Hair follicular keratinocyte (primary cell): Measurements from ENCODE around the gene SLC25A53. TPM values are rescaled to one million over a fixed set of nuclear protein-coding genes. Genes with fewer than 3 reads are reported as not detected.

Experiments used
- total RNA-seq: library from RNA; depleted of rRNA; stranded (reverse); fragments of >200 nt; gene quantifications from 2 replicates; pipeline ENCODE4 v1.2.3, GENCODE V29; 2015

Gene SLC25A53, protein sequence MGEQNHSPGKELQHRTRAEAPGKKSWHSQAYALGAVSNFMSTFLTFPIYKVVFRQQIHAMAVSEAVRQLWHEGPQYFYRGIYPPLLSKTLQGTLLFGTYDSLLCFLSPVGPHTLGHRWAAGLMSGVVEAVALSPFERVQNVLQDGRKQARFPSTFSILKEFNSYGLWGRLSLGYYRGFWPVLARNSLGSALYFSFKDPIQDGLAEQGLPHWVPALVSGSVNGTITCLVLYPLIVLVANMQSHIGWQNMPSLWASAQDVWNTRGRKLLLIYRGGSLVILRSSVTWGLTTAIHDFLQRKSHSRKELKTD
- 2.6 and 4.7 TPM in 2 replicates for total RNA-seq

DNA sequence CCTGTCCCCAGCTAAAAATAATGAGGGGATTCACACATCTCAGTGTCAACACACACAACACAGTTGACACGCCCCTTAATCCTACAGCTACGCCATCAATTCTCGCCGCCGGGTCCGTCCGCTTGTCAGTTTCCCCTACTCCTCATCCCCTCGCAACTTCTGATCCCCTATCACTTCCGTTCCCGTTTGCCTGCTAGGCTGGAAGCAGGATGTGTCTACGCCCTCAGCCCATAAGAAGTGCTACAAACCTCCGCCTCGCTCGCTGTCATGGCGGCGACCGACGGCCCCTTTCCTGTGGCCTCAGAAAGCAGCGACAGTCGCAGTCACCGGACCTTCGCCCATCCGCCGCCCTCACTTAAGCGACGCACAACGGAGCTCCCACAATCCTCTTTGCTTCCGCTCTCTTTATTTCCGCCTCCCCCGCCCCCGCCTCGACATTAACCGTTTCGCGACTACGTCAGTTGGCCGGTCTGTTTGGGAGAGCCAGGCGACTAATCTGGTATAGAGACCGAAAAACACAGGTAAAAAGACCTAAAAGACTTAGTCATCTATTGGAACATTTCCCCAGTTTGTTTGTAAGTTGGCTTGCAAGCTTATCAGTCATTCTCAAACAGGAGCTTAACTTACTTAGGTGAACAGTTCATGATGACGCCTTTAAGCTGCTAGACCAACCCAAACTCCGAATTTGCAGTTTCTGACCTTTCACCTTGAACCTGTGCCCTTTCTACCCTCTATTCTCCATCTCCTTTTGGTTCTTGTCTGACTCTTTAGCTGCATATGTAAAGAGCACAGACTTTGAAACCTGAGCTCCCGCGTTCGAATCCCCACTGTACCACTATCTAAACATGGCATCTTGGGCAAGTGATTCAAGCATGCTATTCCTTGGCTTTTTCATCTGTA, at the start of gene SLC25A53:
SLC25A53 (minus strand) TSS at position 380 of the 900 bp plus-strand sequence. CDS start 51,752 bp downstream, outside the sequence.

GRCh38 chrX:104165894-104166734, 9.3 kb upstream of the SLC25A53 start, which contains the start of gene FAM199X:
TSS of gene FAM199X (plus strand) at chrX:104166453. CDS start at chrX:104166786, 333 bp downstream.

GRCh38 chrX:104112326-104112951, 44.4 kb downstream of the SLC25A53 start, which contains the start of gene ZCCHC18:
TSS of gene ZCCHC18 (plus strand) at chrX:104112523. CDS start at chrX:104114112, 1,589 bp downstream.

DNA sequence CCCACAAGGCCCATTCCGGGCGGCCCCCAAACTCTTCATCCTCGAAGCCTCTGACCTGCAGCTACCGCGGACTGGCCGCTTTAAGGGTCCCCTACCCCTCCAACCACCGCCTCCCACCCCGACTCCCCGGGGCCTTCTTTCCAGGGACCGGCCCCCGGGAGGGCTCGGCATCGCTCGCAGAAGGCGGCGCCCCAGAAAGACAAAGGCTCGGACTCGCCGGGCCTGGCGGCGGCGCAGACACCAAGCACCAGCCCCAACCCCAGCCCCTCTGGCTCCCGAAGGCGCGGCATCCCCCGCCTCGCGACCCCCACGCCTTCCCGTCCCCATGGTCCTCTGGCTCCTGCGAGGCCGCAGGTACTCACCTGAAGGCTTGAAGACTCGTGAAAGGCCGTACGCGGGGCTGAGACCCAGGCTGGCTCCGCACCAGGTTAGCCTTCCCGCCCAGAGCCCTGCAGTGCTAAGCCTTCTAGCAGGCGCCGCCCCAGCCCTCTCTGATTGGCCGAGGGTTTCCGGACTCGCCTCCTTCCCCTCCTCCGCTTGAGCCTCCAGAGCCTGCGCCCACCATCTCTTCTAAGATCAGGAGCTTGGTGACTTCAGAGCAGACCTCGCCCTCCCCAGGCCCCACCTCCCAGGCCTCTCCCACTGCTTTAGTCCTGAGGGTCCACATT, 80.9 kb downstream of the SLC25A53 start, which contains the start of gene TMSB15C:
TMSB15C (minus strand) TSS at position 459 of the 668 bp plus-strand sequence.

Other genes with a start within 250 kb of the SLC25A53 start
- gene TMSB15B, start 194.4 kb downstream of the SLC25A53 start, total RNA-seq, result 7.8 and 18.3 TPM in 2 replicates
- gene H2BW1, start 143.3 kb downstream of the SLC25A53 start, total RNA-seq, result not detected in 2 replicates
- not detected in 2 replicates for gene H2BW2, start 117.1 kb downstream of the SLC25A53 start, total RNA-seq
- 1.5 and 2.7 TPM in 2 replicates for gene TMSB15C, start 80.8 kb downstream of the SLC25A53 start, total RNA-seq
- 0.31 TPM in 1 of 2 replicates, not detected in the other for gene ZCCHC18, start 44.5 kb downstream of the SLC25A53 start, total RNA-seq
- 14.7 and 19.2 TPM in 2 replicates for gene FAM199X, start 9.4 kb upstream of the SLC25A53 start, total RNA-seq
- gene ESX1, start 97.9 kb upstream of the SLC25A53 start, total RNA-seq, result 0.15 and 2.4 TPM in 2 replicates